GM23248 (cell line): ENCODE results near the gene CTNNB1. TPM values are rescaled to one million over a fixed set of nuclear protein-coding genes. Genes with fewer than 3 reads are reported as not detected.

Source experiments
- DNase-seq: peaks from one replicate; pipeline ENCODE4 v3.0.0-alpha.2; 2015
- H2AFZ ChIP-seq: fragments of 200-600 bp; sonication (generic); 2 replicates; pipeline ENCODE4 v1.6.1; 2016; ENCODE audit warnings: antibody characterized with exemption
- H3F3A ChIP-seq: fragments of 200-600 bp; sonication (generic); 2 replicates; pipeline ENCODE4 v1.6.1; 2016; ENCODE audit warnings: mild to moderate bottlenecking, antibody characterized with exemption, mixed run types; ENCODE audit not compliant: insufficient read depth
- H3K27ac ChIP-seq: fragments of 200-600 bp; sonication (generic); 2 replicates; pipeline ENCODE4 v1.5.1; 2016; ENCODE audit warnings: mild to moderate bottlenecking
- H3K27me3 ChIP-seq: fragments of 200-600 bp; sonication (generic); replicated peaks from 2 replicates; pipeline ENCODE4 v1.6.1; 2016; ENCODE audit warnings: mild to moderate bottlenecking; ENCODE audit not compliant: insufficient read depth
- H3K36me3 ChIP-seq: fragments of 200-600 bp; sonication (generic); 2 replicates; pipeline ENCODE4 v1.6.1; 2016; ENCODE audit warnings: low read depth, mild to moderate bottlenecking
- H3K4me1 ChIP-seq: fragments of 200-600 bp; sonication (generic); 2 replicates; pipeline ENCODE4 v1.6.1; 2016; ENCODE audit warnings: mild to moderate bottlenecking; ENCODE audit not compliant: insufficient read depth
- H3K4me2 ChIP-seq: fragments of 200-600 bp; sonication (generic); one replicate; pipeline ENCODE4 v1.6.1; 2016; ENCODE audit warnings: mild to moderate bottlenecking; ENCODE audit not compliant: unreplicated experiment
- H3K4me3 ChIP-seq: fragments of 200-600 bp; sonication (generic); 2 replicates; pipeline ENCODE4 v1.5.1; 2016; ENCODE audit warnings: mild to moderate bottlenecking
- H3K79me2 ChIP-seq: fragments of 200-600 bp; sonication (generic); 2 replicates; pipeline ENCODE4 v1.6.1; 2016; ENCODE audit warnings: mild to moderate bottlenecking; ENCODE audit not compliant: insufficient read depth
- H3K9ac ChIP-seq: fragments of 200-600 bp; sonication (generic); 2 replicates; pipeline ENCODE4 v1.6.1; 2016; ENCODE audit warnings: mild to moderate bottlenecking
- H3K9me2 ChIP-seq: fragments of 200-600 bp; sonication (generic); 2 replicates; pipeline ENCODE4 v1.6.1; 2016; ENCODE audit warnings: mixed run types, mild to moderate bottlenecking, moderate library complexity; ENCODE audit not compliant: insufficient read depth
- H3K9me3 ChIP-seq: fragments of 200-600 bp; sonication (generic); one replicate; pipeline ENCODE4 v1.6.1; 2017; ENCODE audit warnings: low read depth
- H4K20me1 ChIP-seq: fragments of 200-600 bp; sonication (generic); 2 replicates; pipeline ENCODE4 v1.6.0; 2016; ENCODE audit not compliant: insufficient read depth
- EZH2 ChIP-seq: fragments of 200-600 bp; sonication (generic); IDR thresholded peaks from 2 replicates; pipeline ENCODE4 v1.6.1; 2018; ENCODE audit warnings: antibody characterized with exemption, mild to moderate bottlenecking; ENCODE audit not compliant: insufficient read depth, poor library complexity, severe bottlenecking
- EZH2phosphoT487 ChIP-seq: fragments of 200-600 bp; sonication (generic); IDR thresholded peaks from 2 replicates; pipeline ENCODE4 v1.6.1; 2018; ENCODE audit warnings: antibody characterized with exemption, moderate library complexity, mild to moderate bottlenecking, low read depth; ENCODE audit not compliant: insufficient read depth
- WGBS, 2 experiments: methylation state at CpG; one replicate each; pipeline ENCODE4 v1.1.6; 2015 to 2017; ENCODE audit warnings: low lambda C conversion rate in 2 of 2, low coverage in 1 of 2; ENCODE audit errors: missing lambda C conversion rate in 2 of 2; 5-methylcytosine and 5-hydroxymethylcytosine counted together
- in situ Hi-C: fragments of 300-500 bp; cut with MboI; formaldehyde crosslinking; loops from 2 replicates; pipeline ENCODE4 v1.15.0; 2020
- polyA plus RNA-seq: library from polyadenylated mRNA; unstranded; fragments of >200 nt; fragmentation: Nextera tagmentation; extraction: Ambion mirVana; gene quantifications from 2 replicates; pipeline ENCODE4 v1.2.1, GENCODE V29; 2016
- total RNA-seq: library from RNA; depleted of rRNA; stranded (reverse); fragments of >200 nt; shearing (Covaris generic); gene quantifications from 2 replicates; pipeline ENCODE4 v1.2.3, GENCODE V29; 2014

Gene CTNNB1
- total and polyA plus RNA-seq, 2 experiments from 2014 or later, result 182 to 492 TPM

DNA sequence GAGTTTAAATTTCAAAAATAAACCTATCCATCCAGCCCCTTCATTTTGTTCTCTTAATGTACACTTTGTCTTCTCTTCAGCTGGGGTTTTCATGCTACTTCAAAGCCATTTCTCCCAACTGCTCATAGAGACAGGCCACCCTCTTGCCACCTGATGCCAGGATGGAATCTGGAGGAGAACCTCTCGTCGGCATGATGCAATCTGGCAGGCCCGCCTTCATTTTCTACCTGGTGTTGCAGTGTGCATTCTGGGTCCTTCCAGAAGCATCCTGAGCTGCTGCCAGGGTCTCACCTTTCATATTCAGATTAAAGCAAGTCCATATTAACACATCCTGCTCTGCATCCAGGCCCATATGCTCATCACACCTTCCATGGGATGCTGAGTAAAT, 60.8 kb downstream of the CTNNB1 start:
- Histone ChIP-seq H3K79me2 (no peaks in the 10 kb centered on the region), H3K4me1 (peaks cover 9% of the 10 kb centered on the region), H3K27me3 (no peaks in the 10 kb centered on the region), H3F3A (peaks cover 11% of the 10 kb centered on the region; the same call in 1 of the 2 replicates), H3K4me3 (no peak overlapping the region), H3K4me2 (no peak overlapping the region), H3K9ac (no peak overlapping the region), H3K27ac (no peak overlapping the region), H3K9me3 (no peaks in the 10 kb centered on the region), H3K9me2 (no peaks in the 10 kb centered on the region), H3K36me3 (no peaks in the 10 kb centered on the region), H4K20me1 (no peaks in the 10 kb centered on the region), H2AFZ (no peak overlapping the region)
- in situ Hi-C loops, result no loop called here
- WGBS, 2 experiments, result 96% methylated on average over 3 of the region's 3 CpGs
- no peak for TF ChIP-seq EZH2phosphoT487
- no peak for TF ChIP-seq EZH2
- DNase-seq, result no peak

DNA sequence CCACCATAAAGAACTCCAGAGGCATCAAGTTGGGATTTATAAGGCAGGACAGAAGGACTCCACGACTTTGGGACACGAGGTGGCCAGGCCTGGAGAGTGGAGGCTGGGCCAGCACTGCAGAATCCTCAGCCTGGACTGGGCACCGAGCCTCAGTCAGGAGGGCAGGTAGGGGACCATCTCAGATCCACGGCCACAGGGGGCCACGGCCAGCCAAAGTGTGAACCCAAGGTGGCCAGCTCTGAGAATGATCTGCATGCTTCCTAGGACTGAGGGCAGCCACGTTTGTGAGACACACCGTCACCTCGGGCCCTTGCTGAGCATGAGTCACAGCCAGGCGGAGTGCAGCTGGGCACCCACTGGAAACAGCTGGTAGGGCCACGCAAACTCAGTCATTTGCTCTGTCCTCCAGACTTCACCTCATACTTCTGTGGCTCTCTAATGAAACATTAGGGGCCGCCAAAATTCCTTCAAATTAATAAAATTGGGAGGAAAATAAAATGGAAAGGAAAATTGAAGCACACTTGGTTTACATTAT, 65.8 kb downstream of the CTNNB1 start:
- Histone ChIP-seq H3K9me3 (no peaks in the 10 kb centered on the region), H2AFZ (no peak overlapping the region), H3K9ac (no peak overlapping the region), H3K27ac (no peak overlapping the region), H3K79me2 (no peaks in the 10 kb centered on the region), H4K20me1 (no peaks in the 10 kb centered on the region), H3K9me2 (no peaks in the 10 kb centered on the region), H3K4me2 (no peak overlapping the region), H3F3A (peaks cover under 1% of the 10 kb centered on the region; the same call in 1 of the 2 replicates), H3K4me3 (no peak overlapping the region), H3K4me1 (peaks cover 21% of the 10 kb centered on the region), H3K27me3 (no peaks in the 10 kb centered on the region), H3K36me3 (no peaks in the 10 kb centered on the region)
- 71 to 77% methylated on average over 11 of the region's 11 CpGs for WGBS, 2 experiments
- TF ChIP-seq EZH2phosphoT487 (no peak), EZH2 (no peak)
- in situ Hi-C loops, result no loop called here
- DNase-seq, result peak; percentile 57

DNA sequence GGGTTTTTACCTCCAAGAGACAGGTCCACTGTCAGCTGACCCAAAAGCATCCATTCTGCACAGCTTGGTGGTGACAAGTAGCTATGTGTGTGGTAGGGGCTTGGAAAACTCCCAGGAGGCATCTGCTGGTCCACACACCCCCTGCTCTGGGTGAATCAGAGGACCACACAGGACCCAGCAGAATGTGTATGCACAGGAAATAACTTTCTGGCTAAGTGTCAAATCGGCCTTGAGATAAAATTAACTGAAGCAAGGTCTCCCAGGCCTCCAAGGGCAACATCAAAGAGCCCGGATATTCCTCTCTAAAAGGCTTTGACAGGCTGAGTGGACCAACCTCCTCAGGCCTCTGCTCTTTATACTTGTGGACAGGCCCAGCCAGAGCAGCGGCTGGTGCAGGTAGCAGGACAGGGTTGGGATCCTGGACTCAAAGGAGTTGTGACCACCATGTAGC, 66.5 kb downstream of the CTNNB1 start:
- Histone ChIP-seq H3K9ac (no peak overlapping the region), H3K9me3 (no peaks in the 10 kb centered on the region), H3K27me3 (no peaks in the 10 kb centered on the region), H3K4me2 (no peak overlapping the region), H3F3A (no peaks in the 10 kb centered on the region), H3K9me2 (no peaks in the 10 kb centered on the region), H3K36me3 (no peaks in the 10 kb centered on the region), H4K20me1 (no peaks in the 10 kb centered on the region), H3K4me1 (peaks cover 21% of the 10 kb centered on the region), H2AFZ (no peak overlapping the region), H3K4me3 (no peak overlapping the region), H3K79me2 (no peaks in the 10 kb centered on the region), H3K27ac (no peak overlapping the region)
- in situ Hi-C loops, result no loop called here
- peak; percentile 65 for DNase-seq
- TF ChIP-seq EZH2phosphoT487 (no peak), EZH2 (no peak)
- 53 to 60% methylated on average over 3 of the region's 3 CpGs for WGBS, 2 experiments

DNA sequence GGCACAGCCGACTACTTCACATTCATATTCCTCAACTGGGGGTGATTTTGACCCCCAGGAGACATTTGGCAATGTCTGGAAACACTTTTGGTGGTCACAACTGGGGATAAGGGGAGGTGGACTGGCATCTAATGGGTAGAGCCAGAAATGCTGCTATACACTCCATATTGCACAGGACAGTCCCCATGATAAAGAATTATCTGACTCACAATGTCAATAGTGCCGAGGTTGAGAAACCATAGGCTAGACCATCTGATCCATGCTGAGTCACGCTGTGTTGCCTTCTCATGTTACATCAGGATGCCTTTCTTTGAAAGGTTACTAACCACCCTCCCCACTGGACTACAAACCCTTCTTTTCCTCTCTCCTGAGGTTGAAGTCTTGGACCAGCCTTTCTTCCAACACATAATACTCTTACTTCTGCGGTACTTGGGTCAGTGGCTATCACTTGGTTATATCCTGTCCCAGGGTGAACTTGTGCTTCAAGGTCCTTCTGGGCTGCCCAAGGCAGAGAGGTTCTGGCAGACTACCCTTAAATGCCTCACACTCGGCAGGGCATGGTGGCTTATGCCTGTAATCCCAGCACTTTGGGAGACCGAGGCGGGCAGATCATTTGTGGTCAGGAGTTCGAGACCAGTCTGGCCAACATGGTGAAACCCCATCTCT, 68.8 kb downstream of the CTNNB1 start:
- Histone ChIP-seq H3K36me3 (no peaks in the 10 kb centered on the region), H3K9me3 (no peaks in the 10 kb centered on the region), H4K20me1 (no peaks in the 10 kb centered on the region), H3K4me1 (peaks cover 21% of the 10 kb centered on the region), H3K4me2 (peak overlapping the region; percentile 25), H3K27me3 (no peaks in the 10 kb centered on the region), H3K9me2 (no peaks in the 10 kb centered on the region), H3K4me3 (no peak overlapping the region), H2AFZ (no peak overlapping the region), H3K79me2 (no peaks in the 10 kb centered on the region), H3F3A (no peaks in the 10 kb centered on the region), H3K9ac (no peak overlapping the region), H3K27ac (0 out of 2 replicates have a peak overlapping the region, but pooled peaks have one; percentile 19)
- WGBS, 2 experiments, result 72% methylated on average over 8 of the region's 8 CpGs
- TF ChIP-seq EZH2phosphoT487, result no peak
- TF ChIP-seq EZH2, result no peak
- in situ Hi-C loops, result no loop called here
- peak; percentile 98 for DNase-seq
